Lower leg skin (tissue), 4 donors: ENCODE data around the gene CNEP1R1. TPM values are rescaled to one million over a fixed set of nuclear protein-coding genes. Genes with fewer than 3 reads are reported as not detected.

Experiments
- DNase-seq, 2 donors: peaks; one replicate each; pipeline ENCODE4 v3.0.0-alpha.2; 2019; ENCODE audit warnings: low spot score in 2 of 2
- H3K4me3 ChIP-seq: fragments of 200-600 bp; sonication (generic); 2 replicates; pipeline ENCODE4 v1.5.1; 2017; ENCODE audit warnings: mild to moderate bottlenecking, low read depth; ENCODE audit not compliant: poor library complexity, severe bottlenecking
- CTCF ChIP-seq, 3 donors: fragments of 450-650 bp; IDR thresholded peaks; one replicate each; pipeline ENCODE4 v1.5.1; 2016; ENCODE audit warnings: antibody characterized with exemption in 3 of 3, mild to moderate bottlenecking in 3 of 3, moderate library complexity in 2 of 3
- POLR2A ChIP-seq, 2 donors: fragments of 450-650 bp; IDR thresholded peaks; one replicate each; pipeline ENCODE4 v1.6.1; 2016 to 2017; ENCODE audit warnings: antibody characterized with exemption in 2 of 2, mild to moderate bottlenecking in 1 of 2, moderate library complexity in 1 of 2
- WGBS, 2 donors: methylation state at CpG; one replicate each; pipeline ENCODE4 v1.1.5; 2018; 5-methylcytosine and 5-hydroxymethylcytosine counted together
- intact Hi-C: fragments of 100-400 bp; cut with DNase I; formaldehyde crosslinking; loops from one replicate; pipeline ENCODE4 v1.15.0; 2023; ENCODE audit warnings: low total_unique reads
- total RNA-seq, 4 donors: library from RNA; depleted of rRNA; stranded (reverse); fragments of >200 nt; gene quantifications; one replicate each; pipeline ENCODE4 v1.1.0, GENCODE V29; 2016

The CNEP1R1 gene
- total RNA-seq, 4 donors from 2014 or later: 10.3 to 18.9 (median 17.5) TPM

GRCh38 chr16:50083996-50084395, 59.0 kb downstream of the CNEP1R1 start:
- TF ChIP-seq CTCF (IDR thresholded peaks at IDR 0.05): no peak
- no peak for TF ChIP-seq POLR2A (IDR thresholded peaks at IDR 0.05)
- WGBS, 2 donors: 85 to 86% methylated on average over 8 of the region's 8 CpGs
- H3K4me3 ChIP-seq: no peak overlapping the region
- intact Hi-C loops: no loop called here
- DNase-seq: no peak

DNA sequence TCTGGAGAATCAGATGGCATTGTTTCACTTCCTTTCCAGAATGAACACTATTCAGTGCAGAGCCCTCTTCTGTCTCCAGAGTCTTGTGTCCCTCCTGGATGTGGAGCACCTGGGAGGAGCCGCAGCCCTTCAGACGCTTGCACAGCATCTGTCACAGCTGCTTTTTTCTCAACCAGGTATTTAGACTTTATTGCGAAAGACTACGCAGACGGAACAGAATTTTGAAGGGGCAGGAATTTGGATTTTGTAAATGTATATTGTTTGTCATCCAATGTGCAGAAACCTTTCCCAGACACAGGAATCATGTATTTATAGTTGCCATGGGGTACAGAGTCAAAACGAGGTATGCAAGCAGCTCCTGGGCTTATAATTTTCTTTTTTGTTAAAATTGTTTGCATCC, 61.2 kb downstream of the CNEP1R1 start:
- no peak for TF ChIP-seq CTCF (IDR thresholded peaks at IDR 0.05)
- H3K4me3 ChIP-seq: no peak overlapping the region
- no peak for DNase-seq
- 92 to 94% methylated on average over 6 of the region's 6 CpGs for WGBS, 2 donors
- intact Hi-C loops: no loop called here

Other genes with a start within 250 kb of the CNEP1R1 start
- 1 to 10 TPM in 3 of 4 donors, under 1 TPM in 1; 0.67 to 3.7 (median 2.2) TPM for gene ZNF423, start 169.1 kb upstream of the CNEP1R1 start, total RNA-seq
- gene HEATR3, start 40.7 kb downstream of the CNEP1R1 start, total RNA-seq: 10 to 100 TPM; 11.5 to 19.7 (median 12.5) TPM
- 10 to 100 TPM in 3 of 4 donors, 1 to 10 TPM in 1; 9.1 to 14.7 (median 12.6) TPM for gene TENT4B, start 128.1 kb downstream of the CNEP1R1 start, total RNA-seq
- gene ADCY7, start 241.3 kb downstream of the CNEP1R1 start, total RNA-seq: 10 to 100 TPM; 14.0 to 28.2 (median 21.0) TPM